ENCODE results near the gene RAPGEF4. TPM values are rescaled to one million over a fixed set of nuclear protein-coding genes. Genes with fewer than 3 reads are reported as not detected.

Gene RAPGEF4
- polyA plus RNA-seq, 3 donors = not detected

GRCh38 chr2:172901913-172902312 lies 166.3 kb downstream of the RAPGEF4 start:
- peaks cover 0 to under 1% of the 10 kb centered on the region in 2 donors for H3K27me3 ChIP-seq (ENCODE audit: control insufficient read depth in 2 of 2, insufficient read depth in 2 of 2, low read length in 2 of 2)
- no peaks in the 10 kb centered on the region for H3K4me1 ChIP-seq (ENCODE audit: control insufficient read depth in 1 of 2, insufficient read depth in 2 of 2, low read length in 2 of 2)
- Mint-ChIP-seq H3K27ac (no peak overlapping the region), H3K4me1 (no peaks in the 10 kb centered on the region), H3K4me3 (no peak overlapping the region), H3K36me3 (no peaks in the 10 kb centered on the region), H3K27me3 (ENCODE audit: low read depth in 3 of 3) (peaks cover 7 to 13% (median 10%) of the 10 kb centered on the region in 3 donors), H3K9me3 (peaks cover 0 to 2% (median 0%) of the 10 kb centered on the region in 7 donors)
- 94% methylated on average over 4 of the region's 4 CpGs for WGBS (ENCODE audit: insufficient coverage)
- no peak overlapping the region for H3K9ac ChIP-seq (ENCODE audit: insufficient read depth, low read length, poor library complexity, severe bottlenecking)
- no peaks in the 10 kb centered on the region for H3K79me2 ChIP-seq (ENCODE audit: insufficient read depth, low read length)
- no peaks in the 10 kb centered on the region for H4K20me1 ChIP-seq (ENCODE audit: insufficient read depth, low read length)
- no peak overlapping the region for H2AFZ ChIP-seq (ENCODE audit: insufficient read depth, low read depth, low read length, poor library complexity, severe bottlenecking)
- TF ChIP-seq CTCF (IDR thresholded peaks at IDR 0.05) = no peak
- no peak for DNase-seq
- H3K36me3 ChIP-seq (replicated peaks in 1 of 2; ENCODE audit: control insufficient read depth in 1 of 2, insufficient read depth in 2 of 2, low read length in 2 of 2) = no peaks in the 10 kb centered on the region
- no peak overlapping the region for H3K27ac ChIP-seq (ENCODE audit: low read depth in 1 of 2, low read length in 2 of 2)
- H3K4me2 ChIP-seq (replicated peaks; ENCODE audit: extremely low read depth, low read length, poor library complexity, severe bottlenecking) = no peak overlapping the region
- no peaks in the 10 kb centered on the region for H3K9me3 ChIP-seq (replicated peaks in 1 of 2; ENCODE audit: control insufficient read depth in 1 of 2, insufficient read depth in 1 of 2, low read length in 2 of 2)
- H3K4me3 ChIP-seq (replicated peaks in 1 of 3; ENCODE audit: low read depth in 2 of 3, low read length in 3 of 3) = no peak overlapping the region
- intact Hi-C loops (cut with micrococcal nuclease) = no loop called here

GRCh38 chr2:172904236-172904635 lies 168.6 kb downstream of the RAPGEF4 start:
- Histone ChIP-seq H3K4me2 (replicated peaks; ENCODE audit: extremely low read depth, low read length, poor library complexity, severe bottlenecking) (no peak overlapping the region), H4K20me1 (ENCODE audit: insufficient read depth, low read length) (no peaks in the 10 kb centered on the region), H3K27me3 (ENCODE audit: control insufficient read depth in 2 of 2, insufficient read depth in 2 of 2, low read length in 2 of 2) (no peaks in the 10 kb centered on the region), H3K4me1 (ENCODE audit: control insufficient read depth in 1 of 2, insufficient read depth in 2 of 2, low read length in 2 of 2) (no peaks in the 10 kb centered on the region), H3K4me3 (replicated peaks in 1 of 3; ENCODE audit: low read depth in 2 of 3, low read length in 3 of 3) (no peak overlapping the region), H3K79me2 (ENCODE audit: insufficient read depth, low read length) (no peaks in the 10 kb centered on the region), H2AFZ (ENCODE audit: insufficient read depth, low read depth, low read length, poor library complexity, severe bottlenecking) (no peak overlapping the region), H3K9ac (ENCODE audit: insufficient read depth, low read length, poor library complexity, severe bottlenecking) (no peak overlapping the region), H3K9me3 (replicated peaks in 1 of 2; ENCODE audit: control insufficient read depth in 1 of 2, insufficient read depth in 1 of 2, low read length in 2 of 2) (no peaks in the 10 kb centered on the region), H3K27ac (ENCODE audit: low read depth in 1 of 2, low read length in 2 of 2) (no peak overlapping the region), H3K36me3 (replicated peaks in 1 of 2; ENCODE audit: control insufficient read depth in 1 of 2, insufficient read depth in 2 of 2, low read length in 2 of 2) (no peaks in the 10 kb centered on the region)
- no peaks in the 10 kb centered on the region for H3K4me1 Mint-ChIP-seq
- no CpG with 5 or more reads among the region's 1 CpG for WGBS (ENCODE audit: insufficient coverage)
- no peak for TF ChIP-seq CTCF (IDR thresholded peaks at IDR 0.05)
- intact Hi-C loops (cut with micrococcal nuclease) = no loop called here
- no peak overlapping the region for H3K27ac Mint-ChIP-seq
- H3K36me3 Mint-ChIP-seq = no peaks in the 10 kb centered on the region
- no peak for DNase-seq
- H3K4me3 Mint-ChIP-seq = no peak overlapping the region
- H3K9me3 Mint-ChIP-seq = peaks cover 0 to 2% (median 0%) of the 10 kb centered on the region in 7 donors
- H3K27me3 Mint-ChIP-seq (ENCODE audit: low read depth in 3 of 3) = peaks cover 3 to 8% (median 8%) of the 10 kb centered on the region in 3 donors
